ENCODE measurements around the gene STARD3NL. TPM values are rescaled to one million over a fixed set of nuclear protein-coding genes. Genes with fewer than 3 reads are reported as not detected.
A peak's percentile ranks its signal among the peaks of the same experiment; 100 is the strongest.
"Not testable (repeated sequence)": the region's sequence is repeated elsewhere in the genome, so short reads cannot be mapped to it uniquely, and the experiment has no call there.

Gene STARD3NL
- total RNA-seq, 4 donors from 2014 or later: 28.3 to 42.9 (median 35.6) TPM

GRCh38 chr7:38162036-38162435 lies 16.0 kb upstream of the STARD3NL start:
- Histone ChIP-seq H3K36me3 (no peaks in the 10 kb centered on the region), H3K4me1 (no peaks in the 10 kb centered on the region), H3K4me3 (no peak overlapping the region), H3K27me3 (no peaks in the 10 kb centered on the region), H3K27ac (no peak overlapping the region), H3K9me3 (no peaks in the 10 kb centered on the region)
- 78 to 91% methylated on average over 1 of the region's 1 CpG for WGBS, 2 donors
- no peak for TF ChIP-seq POLR2A (IDR thresholded peaks at IDR 0.05)
- TF ChIP-seq, protein P1, sequence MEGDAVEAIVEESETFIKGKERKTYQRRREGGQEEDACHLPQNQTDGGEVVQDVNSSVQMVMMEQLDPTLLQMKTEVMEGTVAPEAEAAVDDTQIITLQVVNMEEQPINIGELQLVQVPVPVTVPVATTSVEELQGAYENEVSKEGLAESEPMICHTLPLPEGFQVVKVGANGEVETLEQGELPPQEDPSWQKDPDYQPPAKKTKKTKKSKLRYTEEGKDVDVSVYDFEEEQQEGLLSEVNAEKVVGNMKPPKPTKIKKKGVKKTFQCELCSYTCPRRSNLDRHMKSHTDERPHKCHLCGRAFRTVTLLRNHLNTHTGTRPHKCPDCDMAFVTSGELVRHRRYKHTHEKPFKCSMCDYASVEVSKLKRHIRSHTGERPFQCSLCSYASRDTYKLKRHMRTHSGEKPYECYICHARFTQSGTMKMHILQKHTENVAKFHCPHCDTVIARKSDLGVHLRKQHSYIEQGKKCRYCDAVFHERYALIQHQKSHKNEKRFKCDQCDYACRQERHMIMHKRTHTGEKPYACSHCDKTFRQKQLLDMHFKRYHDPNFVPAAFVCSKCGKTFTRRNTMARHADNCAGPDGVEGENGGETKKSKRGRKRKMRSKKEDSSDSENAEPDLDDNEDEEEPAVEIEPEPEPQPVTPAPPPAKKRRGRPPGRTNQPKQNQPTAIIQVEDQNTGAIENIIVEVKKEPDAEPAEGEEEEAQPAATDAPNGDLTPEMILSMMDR (IDR thresholded peaks at IDR 0.05): no peak
- no peak for TF ChIP-seq EP300 (IDR thresholded peaks at IDR 0.05)
- no peak for DNase-seq (ENCODE audit: low spot score in 2 of 2)

DNA sequence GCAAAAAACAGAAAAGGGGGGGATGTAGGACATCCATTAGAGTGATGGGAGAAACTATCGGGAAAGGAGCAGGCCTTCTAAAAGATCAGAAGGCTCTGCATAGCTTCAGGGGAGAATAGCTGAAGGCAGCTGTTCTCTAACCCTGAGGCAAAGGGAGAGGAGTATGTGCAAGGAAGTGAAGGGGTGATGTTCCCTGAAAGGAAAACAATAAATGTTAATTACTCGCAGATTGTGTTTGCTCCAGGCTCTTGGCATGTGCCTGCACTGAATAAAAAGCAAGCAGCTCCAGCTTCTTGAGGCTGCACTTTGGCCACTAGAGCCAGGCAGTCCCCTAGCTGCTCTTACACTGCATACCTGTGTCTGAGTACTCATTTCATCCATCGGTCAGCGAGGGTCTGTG lies 14.4 kb upstream of the STARD3NL start:
- Histone ChIP-seq H3K36me3 (no peaks in the 10 kb centered on the region), H3K27me3 (no peaks in the 10 kb centered on the region), H3K4me3 (no peak overlapping the region), H3K27ac (no peak overlapping the region), H3K4me1 (no peaks in the 10 kb centered on the region), H3K9me3 (no peaks in the 10 kb centered on the region)
- no peak for DNase-seq (ENCODE audit: low spot score in 2 of 2)
- 72 to 87% methylated on average over 4 of the region's 4 CpGs for WGBS, 2 donors
- TF ChIP-seq POLR2A (IDR thresholded peaks at IDR 0.05): no peak
- TF ChIP-seq, protein P1 (IDR thresholded peaks at IDR 0.05): no peak
- no peak for TF ChIP-seq EP300 (IDR thresholded peaks at IDR 0.05)

DNA sequence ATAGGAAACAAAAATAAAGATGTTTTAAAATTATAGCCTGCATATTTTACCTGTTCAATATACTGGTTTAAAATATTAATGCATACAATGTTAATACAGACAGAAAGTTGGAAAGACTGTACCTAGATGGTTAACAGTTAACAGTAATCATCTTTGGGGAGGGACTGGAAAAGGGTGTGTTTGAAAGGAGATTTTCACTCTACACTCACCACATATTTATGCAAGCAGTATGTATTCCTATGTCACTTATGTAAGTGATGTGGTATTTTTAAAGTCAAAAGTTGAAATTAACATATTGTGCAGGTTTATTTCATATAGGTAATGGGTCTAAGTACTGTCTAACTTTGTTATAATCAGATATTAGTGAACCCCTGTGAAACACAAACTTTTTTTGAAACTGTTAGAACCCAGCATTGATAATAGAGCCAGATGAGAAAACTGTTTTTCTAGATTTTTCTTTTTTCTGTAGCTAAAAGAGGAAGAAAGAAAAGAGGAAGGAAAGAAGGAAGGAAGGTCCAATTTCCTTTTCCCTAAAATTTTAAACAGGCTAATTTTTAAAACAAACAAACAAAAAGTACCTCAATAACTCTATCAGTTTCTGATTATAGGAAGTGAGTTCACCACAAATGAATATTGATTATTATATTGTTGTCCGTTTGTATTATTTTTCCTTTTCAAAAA lies 9.0 kb upstream of the STARD3NL start:
- H3K36me3 ChIP-seq: no peaks in the 10 kb centered on the region
- WGBS, 2 donors: 66 to 92% methylated on average over 1 of the region's 1 CpG
- no peaks in the 10 kb centered on the region for H3K9me3 ChIP-seq
- H3K27ac ChIP-seq: peak overlapping the region in 2 of 4 donors; percentile 21 to 51
- H3K27me3 ChIP-seq: no peaks in the 10 kb centered on the region
- H3K4me3 ChIP-seq: no peak overlapping the region
- DNase-seq (ENCODE audit: low spot score in 2 of 2): no peak
- TF ChIP-seq EP300 (IDR thresholded peaks at IDR 0.05) (no peak), POLR2A (IDR thresholded peaks at IDR 0.05) (no peak)
- H3K4me1 ChIP-seq: peaks cover 0 to 15% (median 0%) of the 10 kb centered on the region in 4 donors

DNA sequence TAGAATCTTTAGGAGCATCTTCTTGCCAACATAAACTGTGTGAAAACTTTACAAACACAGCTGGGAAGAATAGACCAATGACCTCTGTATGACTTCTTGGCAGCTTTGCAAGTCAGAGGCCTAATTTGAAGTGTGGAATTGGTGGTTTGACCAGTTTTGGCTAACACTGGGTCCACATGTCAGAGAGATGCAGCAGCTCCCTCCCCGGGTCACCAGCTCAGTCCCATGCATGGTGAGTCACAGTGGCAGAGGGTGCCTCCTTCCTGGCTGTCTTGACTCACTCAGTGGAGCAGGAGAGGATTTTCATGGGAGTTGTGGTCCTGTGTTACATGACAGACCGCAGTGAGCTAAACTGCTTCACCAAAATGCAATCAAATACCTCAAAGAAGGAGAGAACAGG lies 8.2 kb upstream of the STARD3NL start:
- H3K36me3 ChIP-seq: no peaks in the 10 kb centered on the region
- no peaks in the 10 kb centered on the region for H3K27me3 ChIP-seq
- no peak for TF ChIP-seq POLR2A (IDR thresholded peaks at IDR 0.05)
- TF ChIP-seq, protein P1 (IDR thresholded peaks at IDR 0.05): no peak
- no peak for TF ChIP-seq EP300 (IDR thresholded peaks at IDR 0.05)
- DNase-seq (ENCODE audit: low spot score in 2 of 2): peak in 1 of 2 donors; percentile 38
- H3K9me3 ChIP-seq: no peaks in the 10 kb centered on the region
- H3K4me1 ChIP-seq: peaks cover 0 to 15% (median 0%) of the 10 kb centered on the region in 4 donors
- no peak overlapping the region for H3K4me3 ChIP-seq
- H3K27ac ChIP-seq: peak overlapping the region in 2 of 4 donors; percentile 21 to 51
- WGBS, 2 donors: 40 to 41% methylated on average over 2 of the region's 2 CpGs

- WGBS, 2 donors: 76 to 83% methylated on average over 6 of the region's 6 CpGs
- no peaks in the 10 kb centered on the region for H3K9me3 ChIP-seq
- H3K36me3 ChIP-seq: no peaks in the 10 kb centered on the region
- H3K27ac ChIP-seq: no peak overlapping the region
- peaks cover 0 to 15% (median 0%) of the 10 kb centered on the region in 4 donors for H3K4me1 ChIP-seq
- H3K4me3 ChIP-seq: no peak overlapping the region
- DNase-seq (ENCODE audit: low spot score in 2 of 2): no peak
- TF ChIP-seq, protein P1 (IDR thresholded peaks at IDR 0.05): no peak
- TF ChIP-seq POLR2A (IDR thresholded peaks at IDR 0.05) (no peak), EP300 (IDR thresholded peaks at IDR 0.05) (no peak)
- H3K27me3 ChIP-seq: no peaks in the 10 kb centered on the region
Observed at GRCh38 chr7:38171623-38172391, 6.2 kb upstream of the STARD3NL start.

DNA sequence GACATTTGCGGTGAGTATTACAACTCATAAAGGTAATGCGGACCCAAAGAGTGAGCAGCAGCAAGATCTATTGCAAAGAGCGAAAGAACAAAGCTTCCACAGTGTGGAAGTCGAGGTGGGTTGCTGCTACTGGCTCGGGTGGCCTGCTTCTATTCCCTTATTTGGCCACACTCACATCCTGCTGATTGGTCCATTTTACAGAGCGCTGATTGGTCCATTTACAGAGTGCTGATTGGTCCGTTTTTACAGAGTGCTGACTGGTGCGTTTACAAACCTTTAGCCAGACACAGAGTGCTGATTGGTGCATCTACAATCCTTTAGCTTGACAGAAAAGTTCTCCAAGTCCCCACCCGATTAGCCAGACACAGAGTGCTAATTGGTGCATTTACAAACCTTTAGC lies 2.5 kb upstream of the STARD3NL start:
- H3K36me3 ChIP-seq; DNase-seq (ENCODE audit: low spot score in 2 of 2); H3K4me3 ChIP-seq; H3K27me3 ChIP-seq; H3K27ac ChIP-seq; H3K9me3 ChIP-seq: not testable (repeated sequence)
- peaks cover 0 to 18% (median 9%) of the 10 kb centered on the region in 4 donors for H3K4me1 ChIP-seq
- WGBS, 2 donors: 90 to 96% methylated on average over 9 of the region's 9 CpGs

Data from tibial nerve (tissue), 4 donors.